Thyroid gland (tissue), 4 donors: ENCODE data around the gene ASPDH. TPM values are rescaled to one million over a fixed set of nuclear protein-coding genes. Genes with fewer than 3 reads are reported as not detected.

Experiments
- DNase-seq, 2 donors: peaks; one replicate each; pipeline ENCODE4 v3.0.0-alpha.2; 2019
- H3K27ac ChIP-seq, 3 donors: fragments of 200-600 bp; sonication (generic); 1 replicate in 2 of 3; 2 replicates in 1 of 3; pipeline ENCODE4 v1.5.1; 2016 to 2019; ENCODE audit warnings: mild to moderate bottlenecking in 1 of 3, moderate library complexity in 1 of 3
- H3K27me3 ChIP-seq: fragments of 200-600 bp; sonication (generic); one replicate; pipeline ENCODE4 v1.5.1; 2019
- H3K36me3 ChIP-seq, 2 donors: fragments of 200-600 bp; sonication (generic); one replicate each; pipeline ENCODE4 v1.5.1; 2016 to 2019
- H3K4me1 ChIP-seq, 2 donors: fragments of 200-600 bp; sonication (generic); one replicate each; pipeline ENCODE4 v1.5.1; 2017 to 2019
- H3K4me3 ChIP-seq, 3 donors: fragments of 200-600 bp; sonication (generic); replicated peaks in 1 of 3; 1 replicate in 2 of 3; 2 replicates in 1 of 3; pipeline ENCODE4 v1.5.1; 2016; ENCODE audit warnings: mild to moderate bottlenecking in 1 of 3
- H3K9me3 ChIP-seq: fragments of 200-600 bp; sonication (generic); one replicate; pipeline ENCODE4 v1.5.1; 2017
- CTCF ChIP-seq, 6 experiments: fragments of 200-600 bp in 3 of 6; fragments of 450-650 bp in 3 of 6; sonication (generic) in 3 of 6; IDR thresholded peaks; one replicate each; pipeline ENCODE4 v1.5.1; 2016 to 2019; ENCODE audit warnings: antibody characterized with exemption in 6 of 6, mild to moderate bottlenecking in 2 of 6, inconsistent platforms in 1 of 6, moderate library complexity in 1 of 6
- POLR2A ChIP-seq, 2 donors: fragments of 450-650 bp; IDR thresholded peaks; one replicate each; pipeline ENCODE4 v1.6.1; 2017; ENCODE audit warnings: antibody characterized with exemption in 2 of 2, mild to moderate bottlenecking in 2 of 2, moderate library complexity in 1 of 2
- WGBS, 2 donors: methylation state at CpG; one replicate each; pipeline ENCODE4 v1.1.5; 2017; 5-methylcytosine and 5-hydroxymethylcytosine counted together
- intact Hi-C: fragments of 100-400 bp; cut with DNase I; formaldehyde crosslinking; loops from one replicate; pipeline ENCODE4 v1.15.1; 2023
- total RNA-seq, 4 donors: library from RNA; depleted of rRNA; stranded (reverse); fragments of >200 nt; gene quantifications; one replicate each; pipeline ENCODE4 v1.2.3, GENCODE V29; 2016

ASPDH gene
- total RNA-seq, 4 donors from 2014 or later: not detected

- H3K27me3 ChIP-seq: no peaks in the 10 kb centered on the region
- TF ChIP-seq CTCF (IDR thresholded peaks at IDR 0.05) (no peak), POLR2A (IDR thresholded peaks at IDR 0.05) (no peak)
- 5 to 14% methylated on average over 24 to 31 of the region's 32 CpGs for WGBS, 2 donors
- peaks cover under 1 to 4% of the 10 kb centered on the region in 2 donors for H3K4me1 ChIP-seq
- intact Hi-C loops: no loop called here
- H3K4me3 ChIP-seq: no peak overlapping the region
- no peak for DNase-seq
- H3K36me3 ChIP-seq: no peaks in the 10 kb centered on the region
- H3K9me3 ChIP-seq: no peaks in the 10 kb centered on the region
- no peak overlapping the region for H3K27ac ChIP-seq
Measured at GRCh38 chr19:50551034-50551714, 37.5 kb upstream of the ASPDH start.

- no peak for TF ChIP-seq POLR2A (IDR thresholded peaks at IDR 0.05)
- no peak for TF ChIP-seq CTCF (IDR thresholded peaks at IDR 0.05)
- Histone ChIP-seq H3K9me3 (no peaks in the 10 kb centered on the region), H3K36me3 (no peaks in the 10 kb centered on the region), H3K27me3 (no peaks in the 10 kb centered on the region), H3K27ac (no peak overlapping the region), H3K4me1 (no peaks in the 10 kb centered on the region), H3K4me3 (no peak overlapping the region)
- no peak for DNase-seq
- WGBS, 2 donors: 29 to 37% methylated on average over 5 to 8 of the region's 8 CpGs
- intact Hi-C loops: no loop called here
Measured at GRCh38 chr19:50550594-50550966, 36.9 kb upstream of the ASPDH start.

GRCh38 chr19:50549927-50550593 lies 36.3 kb upstream of the ASPDH start:
- Histone ChIP-seq H3K27ac (no peak overlapping the region), H3K9me3 (no peaks in the 10 kb centered on the region), H3K4me1 (no peaks in the 10 kb centered on the region), H3K36me3 (no peaks in the 10 kb centered on the region), H3K4me3 (no peak overlapping the region), H3K27me3 (no peaks in the 10 kb centered on the region)
- intact Hi-C loops: no loop called here
- DNase-seq: no peak
- TF ChIP-seq CTCF (IDR thresholded peaks at IDR 0.05) (no peak), POLR2A (IDR thresholded peaks at IDR 0.05) (no peak)
- WGBS, 2 donors: 60 to 67% methylated on average over 15 to 17 of the region's 17 CpGs

- 71 to 72% methylated on average over 22 of the region's 22 CpGs for WGBS, 2 donors
- no peaks in the 10 kb centered on the region for H3K9me3 ChIP-seq
- H3K27me3 ChIP-seq: no peaks in the 10 kb centered on the region
- DNase-seq: no peak
- intact Hi-C loops: no loop called here
- no peak for TF ChIP-seq CTCF (IDR thresholded peaks at IDR 0.05)
- TF ChIP-seq POLR2A (IDR thresholded peaks at IDR 0.05): no peak
- no peak overlapping the region for H3K27ac ChIP-seq
- no peak overlapping the region for H3K4me3 ChIP-seq
- H3K36me3 ChIP-seq: no peaks in the 10 kb centered on the region
- no peaks in the 10 kb centered on the region for H3K4me1 ChIP-seq
Measured at GRCh38 chr19:50549059-50549926, 35.6 kb upstream of the ASPDH start.
